ENCODE results near the gene DPP10. TPM values are rescaled to one million over a fixed set of nuclear protein-coding genes. Genes with fewer than 3 reads are reported as not detected.

The DPP10 gene
- total RNA-seq, 1 donor from 2014 or later = 1.1 TPM

DNA sequence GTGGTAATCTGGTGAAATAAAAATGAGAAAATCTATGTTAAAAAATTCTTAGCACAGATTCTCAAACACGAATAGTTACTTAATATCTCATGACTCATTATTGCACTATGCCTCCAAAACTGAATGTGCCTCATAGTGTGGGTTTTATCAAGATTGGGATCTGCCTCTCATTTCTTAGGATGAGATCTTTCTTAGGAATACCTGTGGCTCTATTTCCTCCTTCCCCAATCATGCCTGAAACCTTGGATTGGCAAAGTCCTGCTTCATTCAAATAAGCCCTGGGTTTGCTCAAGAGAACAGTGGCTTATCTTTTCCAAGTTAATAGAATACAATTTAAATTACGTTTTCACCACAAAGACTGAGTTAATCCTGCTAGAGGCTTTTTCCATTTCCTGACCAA, 100.3 kb downstream of the DPP10 start:
- Histone ChIP-seq H3K27ac (ENCODE audit: low read depth, low read length) (no peak overlapping the region), H3K4me3 (ENCODE audit: insufficient read depth, low read depth, low read length) (no peak overlapping the region), H4K20me1 (ENCODE audit: insufficient read depth, low read length) (no peaks in the 10 kb centered on the region), H3K9me3 (ENCODE audit: insufficient read depth, low read depth, low read length) (peaks cover 3% of the 10 kb centered on the region), H3K4me1 (ENCODE audit: insufficient read depth, low read length) (no peaks in the 10 kb centered on the region), H3K79me2 (ENCODE audit: insufficient read depth, low read length) (no peaks in the 10 kb centered on the region), H3K4me2 (ENCODE audit: low read length) (no peak overlapping the region), H3K27me3 (ENCODE audit: insufficient read depth, low read length) (no peaks in the 10 kb centered on the region), H2AFZ (ENCODE audit: low read depth, low read length) (no peak overlapping the region), H3K9ac (ENCODE audit: low read length) (no peak overlapping the region), H3K36me3 (ENCODE audit: insufficient read depth, low read length) (no peaks in the 10 kb centered on the region)
- Mint-ChIP-seq H3K4me3 (ENCODE audit: unreplicated experiment) (no peak overlapping the region), H3K9me3 (ENCODE audit: unreplicated experiment) (no peaks in the 10 kb centered on the region), H3K4me1 (ENCODE audit: low read depth, unreplicated experiment) (peaks cover 4% of the 10 kb centered on the region), H3K36me3 (ENCODE audit: low read depth, unreplicated experiment) (no peaks in the 10 kb centered on the region), H3K27me3 (ENCODE audit: low read depth, unreplicated experiment) (no peaks in the 10 kb centered on the region), H3K27ac (ENCODE audit: unreplicated experiment) (no peak overlapping the region)
- TF ChIP-seq CTCF (IDR thresholded peaks at IDR 0.05; ENCODE audit: insufficient read depth, low read depth, low read length) (no peak), EZH2 (IDR thresholded peaks at IDR 0.05; ENCODE audit: insufficient read depth, low read length) (no peak)
- FAIRE-seq (no peak), DNase-seq (ENCODE audit: low read depth) (no peak)

DNA sequence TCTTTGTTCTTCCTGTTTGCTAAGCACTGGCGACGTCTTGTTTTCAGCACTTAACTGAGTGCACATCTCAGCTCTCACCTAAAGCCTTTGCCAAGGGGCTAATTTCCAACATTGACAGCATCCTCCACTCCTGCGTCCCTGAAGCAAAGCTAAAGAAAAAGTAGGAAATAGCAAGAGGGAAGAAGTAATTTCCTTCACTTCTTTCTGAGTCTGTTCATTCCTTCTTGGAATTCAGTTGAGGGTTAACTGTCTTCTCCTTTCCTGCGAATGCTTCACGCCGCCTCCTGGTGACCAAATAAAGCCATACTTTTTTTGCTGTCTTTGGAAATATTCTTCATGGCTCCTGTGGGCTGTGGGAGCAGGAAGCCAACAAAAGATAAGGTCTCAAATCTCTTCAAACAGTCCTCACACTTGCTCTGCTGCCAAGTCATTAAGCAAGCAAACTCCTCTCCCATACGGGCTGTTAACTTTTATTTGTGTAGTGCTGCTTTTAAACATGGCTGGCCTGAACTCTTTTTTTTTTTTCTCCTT, 100.9 kb downstream of the DPP10 start:
- H3K27me3 Mint-ChIP-seq (ENCODE audit: low read depth, unreplicated experiment) = no peaks in the 10 kb centered on the region
- DNase-seq (ENCODE audit: low read depth) (no peak), FAIRE-seq (no peak)
- Histone ChIP-seq H3K9ac (ENCODE audit: low read length) (no peak overlapping the region), H3K9me3 (ENCODE audit: insufficient read depth, low read depth, low read length) (peaks cover 3% of the 10 kb centered on the region), H3K27me3 (ENCODE audit: insufficient read depth, low read length) (no peaks in the 10 kb centered on the region), H3K4me1 (ENCODE audit: insufficient read depth, low read length) (no peaks in the 10 kb centered on the region), H4K20me1 (ENCODE audit: insufficient read depth, low read length) (no peaks in the 10 kb centered on the region), H3K4me2 (ENCODE audit: low read length) (no peak overlapping the region), H3K36me3 (ENCODE audit: insufficient read depth, low read length) (no peaks in the 10 kb centered on the region), H3K27ac (ENCODE audit: low read depth, low read length) (no peak overlapping the region), H3K4me3 (ENCODE audit: insufficient read depth, low read depth, low read length) (no peak overlapping the region), H3K79me2 (ENCODE audit: insufficient read depth, low read length) (no peaks in the 10 kb centered on the region), H2AFZ (ENCODE audit: low read depth, low read length) (no peak overlapping the region)
- TF ChIP-seq EZH2 (IDR thresholded peaks at IDR 0.05; ENCODE audit: insufficient read depth, low read length) (no peak), CTCF (IDR thresholded peaks at IDR 0.05; ENCODE audit: insufficient read depth, low read depth, low read length) (no peak)
- H3K4me3 Mint-ChIP-seq (ENCODE audit: unreplicated experiment) = no peak overlapping the region
- peaks cover 4% of the 10 kb centered on the region for H3K4me1 Mint-ChIP-seq (ENCODE audit: low read depth, unreplicated experiment)
- no peaks in the 10 kb centered on the region for H3K9me3 Mint-ChIP-seq (ENCODE audit: unreplicated experiment)
- no peak overlapping the region for H3K27ac Mint-ChIP-seq (ENCODE audit: unreplicated experiment)
- no peaks in the 10 kb centered on the region for H3K36me3 Mint-ChIP-seq (ENCODE audit: low read depth, unreplicated experiment)

DNA sequence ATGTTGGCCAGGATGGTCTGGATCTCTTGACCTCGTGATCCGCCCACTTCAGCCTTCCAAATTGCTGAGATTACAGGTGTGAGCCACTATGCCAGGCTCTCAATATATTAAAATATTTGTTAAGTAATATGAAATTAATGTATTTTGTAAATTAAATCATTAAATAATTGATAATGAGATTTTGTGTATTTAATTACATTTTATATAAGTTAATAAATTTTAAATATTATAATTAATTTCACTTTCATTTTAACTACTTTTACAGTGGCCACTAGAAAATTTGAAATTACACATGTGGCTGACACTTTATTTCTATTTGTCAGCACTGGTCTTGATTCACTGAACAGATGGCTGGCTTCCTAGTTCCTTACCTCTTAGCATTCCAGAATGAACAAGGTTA, 102.6 kb downstream of the DPP10 start:
- Histone ChIP-seq H3K9me3 (ENCODE audit: insufficient read depth, low read depth, low read length) (peaks cover 3% of the 10 kb centered on the region), H3K27ac (ENCODE audit: low read depth, low read length) (no peak overlapping the region), H3K4me1 (ENCODE audit: insufficient read depth, low read length) (no peaks in the 10 kb centered on the region), H4K20me1 (ENCODE audit: insufficient read depth, low read length) (no peaks in the 10 kb centered on the region), H3K4me3 (ENCODE audit: insufficient read depth, low read depth, low read length) (no peak overlapping the region), H3K9ac (ENCODE audit: low read length) (no peak overlapping the region), H3K36me3 (ENCODE audit: insufficient read depth, low read length) (no peaks in the 10 kb centered on the region), H3K4me2 (ENCODE audit: low read length) (no peak overlapping the region), H3K27me3 (ENCODE audit: insufficient read depth, low read length) (no peaks in the 10 kb centered on the region), H2AFZ (ENCODE audit: low read depth, low read length) (no peak overlapping the region), H3K79me2 (ENCODE audit: insufficient read depth, low read length) (no peaks in the 10 kb centered on the region)
- no peak overlapping the region for H3K4me3 Mint-ChIP-seq (ENCODE audit: unreplicated experiment)
- H3K9me3 Mint-ChIP-seq (ENCODE audit: unreplicated experiment) = no peaks in the 10 kb centered on the region
- H3K27me3 Mint-ChIP-seq (ENCODE audit: low read depth, unreplicated experiment) = no peaks in the 10 kb centered on the region
- H3K4me1 Mint-ChIP-seq (ENCODE audit: low read depth, unreplicated experiment) = peaks cover 4% of the 10 kb centered on the region
- TF ChIP-seq CTCF (IDR thresholded peaks at IDR 0.05; ENCODE audit: insufficient read depth, low read depth, low read length) = no peak
- TF ChIP-seq EZH2 (IDR thresholded peaks at IDR 0.05; ENCODE audit: insufficient read depth, low read length) = no peak
- no peak for FAIRE-seq
- no peak for DNase-seq (ENCODE audit: low read depth)
- H3K27ac Mint-ChIP-seq (ENCODE audit: unreplicated experiment) = no peak overlapping the region
- no peaks in the 10 kb centered on the region for H3K36me3 Mint-ChIP-seq (ENCODE audit: low read depth, unreplicated experiment)
